GM10266 (cell line): Measurements from ENCODE around the gene PLA2G2A.

ENCODE experiments used
- DNase-seq: peaks from one replicate; pipeline ENCODE4 v3.0.0; 2012; ENCODE audit errors: extremely low spot score
- TF ChIP-seq, protein P1 (sequence below): IDR thresholded peaks from 2 replicates; pipeline ENCODE4 v1.5.1; 2012; ENCODE audit warnings: mild to moderate bottlenecking, low read depth; ENCODE audit not compliant: control insufficient read depth, insufficient read depth; ENCODE audit errors: missing control alignments

PLA2G2A gene

DNA sequence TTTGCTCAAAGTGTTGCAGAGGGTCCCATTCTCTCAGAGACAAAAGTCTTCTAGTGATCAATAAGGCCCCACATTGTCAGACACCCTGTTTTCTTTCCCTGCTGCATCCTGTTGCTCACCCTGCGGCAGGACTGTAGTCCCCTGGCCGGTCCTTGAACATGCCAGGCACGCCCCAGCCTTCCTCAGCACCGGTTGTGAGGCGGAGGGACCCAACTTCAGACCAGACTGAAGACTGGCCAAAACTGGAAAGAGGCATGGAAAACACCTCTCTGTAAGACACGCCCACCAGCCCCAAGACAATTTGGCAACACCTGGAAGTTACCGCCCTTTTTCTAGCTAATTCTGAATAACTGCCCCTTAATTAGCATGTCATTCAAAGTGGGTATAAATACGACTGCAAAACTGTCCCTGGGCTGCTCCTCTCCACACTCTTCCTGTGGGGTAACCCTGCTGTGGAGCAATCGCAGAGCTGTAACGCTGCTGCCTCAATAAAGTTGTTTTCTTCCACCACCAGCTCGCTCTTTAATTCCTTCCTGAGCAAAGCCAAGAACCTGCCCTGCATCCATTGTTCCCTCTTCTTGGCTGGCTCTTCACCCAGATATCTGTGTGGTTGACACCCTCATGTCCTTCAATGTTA lies 23.8 kb downstream of the PLA2G2A start:
- DNase-seq = no peak
- TF ChIP-seq, protein P1, sequence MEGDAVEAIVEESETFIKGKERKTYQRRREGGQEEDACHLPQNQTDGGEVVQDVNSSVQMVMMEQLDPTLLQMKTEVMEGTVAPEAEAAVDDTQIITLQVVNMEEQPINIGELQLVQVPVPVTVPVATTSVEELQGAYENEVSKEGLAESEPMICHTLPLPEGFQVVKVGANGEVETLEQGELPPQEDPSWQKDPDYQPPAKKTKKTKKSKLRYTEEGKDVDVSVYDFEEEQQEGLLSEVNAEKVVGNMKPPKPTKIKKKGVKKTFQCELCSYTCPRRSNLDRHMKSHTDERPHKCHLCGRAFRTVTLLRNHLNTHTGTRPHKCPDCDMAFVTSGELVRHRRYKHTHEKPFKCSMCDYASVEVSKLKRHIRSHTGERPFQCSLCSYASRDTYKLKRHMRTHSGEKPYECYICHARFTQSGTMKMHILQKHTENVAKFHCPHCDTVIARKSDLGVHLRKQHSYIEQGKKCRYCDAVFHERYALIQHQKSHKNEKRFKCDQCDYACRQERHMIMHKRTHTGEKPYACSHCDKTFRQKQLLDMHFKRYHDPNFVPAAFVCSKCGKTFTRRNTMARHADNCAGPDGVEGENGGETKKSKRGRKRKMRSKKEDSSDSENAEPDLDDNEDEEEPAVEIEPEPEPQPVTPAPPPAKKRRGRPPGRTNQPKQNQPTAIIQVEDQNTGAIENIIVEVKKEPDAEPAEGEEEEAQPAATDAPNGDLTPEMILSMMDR = no peak

DNA sequence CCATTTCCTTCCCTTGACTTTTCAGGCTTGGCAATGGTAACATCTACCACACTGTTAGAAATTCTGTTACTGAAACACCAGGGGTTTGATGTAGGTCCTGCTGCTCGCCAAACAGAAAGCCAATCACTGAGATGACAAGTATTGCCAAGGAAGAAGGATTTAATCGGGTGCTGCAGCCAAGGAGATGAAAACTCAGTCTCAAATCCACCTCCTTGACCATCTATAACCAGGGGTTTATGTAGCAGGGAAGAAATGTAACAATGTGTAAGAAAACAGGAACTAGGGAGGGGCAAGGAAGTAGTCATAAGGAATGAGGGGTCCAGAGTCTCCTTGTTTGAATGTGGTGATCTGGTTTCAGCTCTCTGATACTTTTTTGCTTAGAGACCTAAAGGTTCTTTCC lies 25.4 kb downstream of the PLA2G2A start:
- TF ChIP-seq, protein P1 = no peak
- DNase-seq = no peak

DNA sequence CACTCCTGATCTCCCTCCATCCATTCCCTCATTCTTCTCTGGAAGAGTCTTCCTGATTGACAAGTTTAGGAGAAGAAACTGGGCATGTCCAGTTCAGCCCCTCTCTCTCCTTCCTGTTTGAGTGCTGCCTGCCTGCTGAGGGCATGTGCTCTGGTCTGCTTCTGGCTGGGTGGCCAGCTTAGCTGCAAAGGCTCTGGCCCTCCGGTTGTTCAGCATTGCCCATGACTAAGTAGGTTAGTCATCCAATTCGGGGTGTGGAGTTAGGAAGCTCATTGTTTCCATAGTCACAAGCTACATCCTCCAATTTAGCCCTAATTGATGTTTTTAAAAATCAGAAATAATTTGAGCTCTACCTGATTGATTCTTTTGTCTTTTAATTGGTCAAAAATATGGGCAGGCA lies 30.4 kb downstream of the PLA2G2A start:
- no peak for DNase-seq
- TF ChIP-seq, protein P1 = no peak

DNA sequence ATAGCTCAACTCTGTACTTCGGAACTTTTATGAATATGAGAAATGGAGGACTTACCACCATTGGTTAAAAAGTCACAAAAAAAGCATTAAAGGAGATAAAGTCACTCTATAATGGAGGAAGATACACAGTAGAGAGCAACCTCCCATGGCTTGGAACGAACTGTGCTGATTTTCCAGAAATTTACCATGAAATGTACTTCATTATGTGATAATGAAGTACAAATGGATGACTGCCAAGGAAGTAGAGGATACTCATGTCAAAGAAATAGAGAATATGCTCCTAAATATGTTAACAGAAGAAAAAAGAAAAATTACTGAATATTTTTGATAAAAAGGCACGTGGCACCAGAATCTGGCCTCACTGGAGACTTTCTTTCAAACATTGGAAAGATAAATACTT lies 32.4 kb downstream of the PLA2G2A start:
- no peak for DNase-seq
- TF ChIP-seq, protein P1 = no peak

DNA sequence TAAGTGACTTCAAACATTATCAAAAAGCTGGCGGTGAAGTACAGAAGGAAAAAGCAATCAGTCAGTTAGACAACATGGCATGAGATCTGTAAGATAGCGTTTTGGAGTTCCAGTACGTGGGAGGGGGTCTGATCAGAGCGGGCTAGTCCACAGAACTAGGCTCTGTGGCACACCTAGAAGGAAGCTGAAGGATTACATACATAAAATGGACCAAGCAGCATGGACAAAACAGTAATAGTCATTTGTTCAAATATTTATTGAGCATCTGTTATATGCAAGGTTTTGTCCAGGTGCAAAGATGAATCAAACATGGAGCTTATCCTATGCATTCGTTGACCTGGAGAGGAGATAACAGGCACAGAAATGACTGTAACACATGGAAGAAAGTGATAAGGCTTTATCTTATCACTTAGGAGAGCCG lies 33.1 kb downstream of the PLA2G2A start:
- TF ChIP-seq, protein P1 = no peak
- no peak for DNase-seq

DNA sequence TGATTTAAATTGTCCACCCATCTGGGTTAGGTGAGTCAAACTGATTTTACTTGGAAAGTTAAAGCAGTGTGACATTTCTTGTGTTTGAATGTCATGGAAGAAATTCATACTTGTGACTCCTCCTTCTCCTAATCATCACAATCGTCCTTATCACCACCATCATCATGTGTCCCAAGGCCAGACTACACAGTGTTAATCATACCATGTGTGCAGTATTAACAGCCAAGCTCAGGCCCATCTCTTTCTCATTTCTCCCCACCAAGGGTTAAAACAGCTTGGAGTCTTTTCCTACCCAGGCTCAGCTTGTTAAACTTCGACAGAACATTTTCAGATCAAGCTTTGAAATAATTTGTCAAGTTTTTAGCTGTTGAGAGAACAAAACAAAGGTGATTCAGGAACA lies 33.5 kb downstream of the PLA2G2A start:
- no peak for DNase-seq
- TF ChIP-seq, protein P1 = no peak

DNA sequence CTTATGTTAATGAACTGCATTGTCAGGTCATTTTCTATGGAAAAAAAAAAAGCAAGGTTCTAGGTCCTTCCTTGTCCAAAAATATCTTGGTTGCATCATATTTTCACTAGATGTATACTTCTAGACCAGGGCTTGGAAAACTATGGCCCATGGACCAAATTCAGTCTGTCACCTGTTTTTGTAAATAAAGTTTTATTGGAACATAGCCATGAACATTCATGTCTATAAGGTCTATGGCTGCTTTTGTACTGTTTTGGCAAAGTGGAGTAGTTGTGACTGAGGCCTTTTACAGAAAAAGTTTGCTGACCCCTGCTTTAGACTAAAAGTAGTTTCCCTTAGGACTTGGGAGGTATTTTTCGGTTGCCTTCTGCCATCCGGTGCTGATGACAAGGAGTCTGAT lies 36.8 kb downstream of the PLA2G2A start:
- no peak for DNase-seq

More for the DNA sequence above, 36.8 kb downstream of the PLA2G2A start:
- TF ChIP-seq, protein P1 = no peak
